CD4-positive, alpha-beta T cell (primary cell): ENCODE data around the gene FBXL14. TPM values are rescaled to one million over a fixed set of nuclear protein-coding genes. Genes with fewer than 3 reads are reported as not detected.

Experiments used
- ATAC-seq: fragments of 200-7000 bp; cut with Tn5 transposase; one replicate; pipeline ENCODE4 v1.10.0; 2022; ENCODE audit warnings: mild to moderate bottlenecking; ENCODE audit not compliant: poor library complexity
- CTCF ChIA-PET: fragments of 350-600 bp; sonication (Branson Sonifier 250); formaldehyde crosslinking; loops from one replicate; lab custom pipeline; 2021; ENCODE audit warnings: antibody characterized with exemption, inconsistent platforms; lab: Charles Lee
- POLR2A ChIA-PET: fragments of 350-600 bp; sonication (Branson Sonifier 250); formaldehyde crosslinking; loops from one replicate; lab custom pipeline; 2021; ENCODE audit warnings: antibody characterized with exemption, inconsistent platforms; lab: Charles Lee
- DNase-seq, 14 experiments: peaks; one replicate each; pipeline ENCODE4 v3.0.0-alpha.2; 2013 to 2020; ENCODE audit warnings: mixed read lengths in 2 of 14
- H3K27ac ChIP-seq, 2 donors: one replicate each; pipeline versions ENCODE4 v1.5.1 to v1.7.0; 2013; ENCODE audit warnings: low read length in 2 of 2, low read depth in 1 of 2, mild to moderate bottlenecking in 1 of 2
- H3K27me3 ChIP-seq, 2 experiments: 1 replicate in 1 of 2; 2 replicates in 1 of 2; pipeline versions ENCODE4 v1.6.1 to v1.7.0; 2013; ENCODE audit warnings: low read length in 2 of 2, control low read depth in 1 of 2, mild to moderate bottlenecking in 1 of 2, moderate library complexity in 1 of 2; ENCODE audit not compliant: insufficient read depth in 2 of 2, control insufficient read depth in 1 of 2
- H3K36me3 ChIP-seq: one replicate; pipeline ENCODE4 v1.6.1; 2013; ENCODE audit warnings: low read length, control low read depth; ENCODE audit not compliant: insufficient read depth
- H3K4me1 ChIP-seq: one replicate; pipeline ENCODE4 v1.6.1; 2013; ENCODE audit warnings: low read length, control low read depth; ENCODE audit not compliant: insufficient read depth
- H3K4me3 ChIP-seq: one replicate; pipeline ENCODE4 v1.5.1; 2013; ENCODE audit warnings: mild to moderate bottlenecking, low read length, moderate library complexity
- H3K9me3 ChIP-seq, 2 experiments: 1 replicate in 1 of 2; 2 replicates in 1 of 2; pipeline versions ENCODE4 v1.6.1 to v1.7.0; 2013; ENCODE audit warnings: low read length in 2 of 2, mild to moderate bottlenecking in 2 of 2, control low read depth in 1 of 2, moderate library complexity in 1 of 2; ENCODE audit not compliant: control insufficient read depth in 1 of 2, insufficient read depth in 1 of 2
- H3K27ac Mint-ChIP-seq: one replicate; pipeline ENCODE4 v1.8.0; 2020; ENCODE audit warnings: mixed read lengths
- H3K27me3 Mint-ChIP-seq: one replicate; pipeline ENCODE4 v1.8.0; 2021; ENCODE audit warnings: mixed read lengths
- H3K36me3 Mint-ChIP-seq: one replicate; pipeline ENCODE4 v1.8.0; 2021; ENCODE audit warnings: low read depth, mixed read lengths
- H3K4me1 Mint-ChIP-seq: one replicate; pipeline ENCODE4 v1.8.0; 2021; ENCODE audit warnings: low read depth, mixed read lengths
- H3K4me3 Mint-ChIP-seq: one replicate; pipeline ENCODE4 v1.8.0; 2020; ENCODE audit warnings: mild to moderate bottlenecking, mixed read lengths
- H3K9me3 Mint-ChIP-seq: one replicate; pipeline ENCODE4 v1.8.0; 2020; ENCODE audit warnings: mixed read lengths
- CTCF ChIP-seq: fragments of 200-600 bp; IDR thresholded peaks from one replicate; pipeline ENCODE4 v1.8.0; 2022; ENCODE audit warnings: antibody characterized with exemption, mild to moderate bottlenecking
- intact Hi-C, 2 experiments: fragments of 100-400 bp; cut with DNase I in 1 of 2; cut with micrococcal nuclease in 1 of 2; formaldehyde crosslinking; loops; one replicate each; pipeline versions ENCODE4 v1.15.1 to v1.9.0; 2023 to 2025; cut with DNase I, micrococcal nuclease
- total RNA-seq, 174 experiments: library from RNA in 2 of 174; stranded (reverse) in 2 of 174; gene quantifications; one replicate each; pipeline ENCODE4 v1.2.3 and lab custom pipeline; 2021 to 2026

Gene FBXL14
- total RNA-seq, 2 experiments from 2014 or later = 32.3 to 33.6 TPM

- ChIA-PET POLR2A (no interaction called here), CTCF (no interaction called here)
- no peaks in the 10 kb centered on the region for H3K36me3 ChIP-seq
- no peaks in the 10 kb centered on the region for H3K9me3 ChIP-seq
- no peaks in the 10 kb centered on the region for H3K9me3 Mint-ChIP-seq
- H3K36me3 Mint-ChIP-seq = no peaks in the 10 kb centered on the region
- no peaks in the 10 kb centered on the region for H3K4me1 Mint-ChIP-seq
- no peaks in the 10 kb centered on the region for H3K4me1 ChIP-seq
- no peak overlapping the region for H3K4me3 Mint-ChIP-seq
- H3K4me3 ChIP-seq = no peak overlapping the region
- intact Hi-C loops = no loop called here
- H3K27me3 Mint-ChIP-seq = peaks cover 6% of the 10 kb centered on the region
- no peak for ATAC-seq
- H3K27me3 ChIP-seq = no peaks in the 10 kb centered on the region
- TF ChIP-seq CTCF = no peak
- H3K27ac Mint-ChIP-seq = no peak overlapping the region
- H3K27ac ChIP-seq = no peak overlapping the region
- DNase-seq = no peak
Observed at GRCh38 chr12:1618489-1618888, 24.1 kb upstream of the FBXL14 start.

- Histone ChIP-seq H3K9me3 (no peaks in the 10 kb centered on the region), H3K4me3 (no peak overlapping the region), H3K27ac (no peak overlapping the region), H3K4me1 (no peaks in the 10 kb centered on the region), H3K36me3 (no peaks in the 10 kb centered on the region), H3K27me3 (no peaks in the 10 kb centered on the region)
- H3K4me1 Mint-ChIP-seq = no peaks in the 10 kb centered on the region
- H3K4me3 Mint-ChIP-seq = no peak overlapping the region
- no peak for ATAC-seq
- DNase-seq = no peak
- TF ChIP-seq CTCF = no peak
- H3K27me3 Mint-ChIP-seq = peaks cover 5% of the 10 kb centered on the region
- intact Hi-C loops = no loop called here
- H3K9me3 Mint-ChIP-seq = no peaks in the 10 kb centered on the region
- no peak overlapping the region for H3K27ac Mint-ChIP-seq
- CTCF ChIA-PET = no interaction called here
- POLR2A ChIA-PET = no interaction called here
- H3K36me3 Mint-ChIP-seq = no peaks in the 10 kb centered on the region
Observed at GRCh38 chr12:1616233-1617066, 22.1 kb upstream of the FBXL14 start.

DNA sequence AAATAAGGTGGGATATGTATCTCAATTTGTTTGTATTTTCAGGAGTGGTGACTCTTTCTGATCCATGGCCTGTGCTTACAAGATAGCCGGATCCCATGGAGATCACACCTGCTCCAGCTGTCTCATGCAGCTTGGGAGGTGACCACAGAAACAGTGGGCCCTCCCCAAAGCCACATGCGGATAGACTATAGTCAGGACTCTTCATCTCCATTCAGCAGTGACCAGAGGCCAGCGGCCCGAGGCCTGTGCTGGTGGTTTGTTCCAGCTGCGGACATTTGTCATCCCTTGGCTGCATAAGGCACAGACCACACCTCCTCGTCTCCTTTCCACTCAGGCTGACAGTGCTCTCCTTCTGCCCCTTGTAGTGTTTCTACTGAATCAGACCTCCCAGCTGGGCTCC is 20.0 kb upstream of the FBXL14 start:
- no peaks in the 10 kb centered on the region for H3K27me3 ChIP-seq
- Mint-ChIP-seq H3K4me1 (no peaks in the 10 kb centered on the region), H3K27ac (no peak overlapping the region), H3K36me3 (no peaks in the 10 kb centered on the region), H3K9me3 (no peaks in the 10 kb centered on the region), H3K27me3 (no peaks in the 10 kb centered on the region), H3K4me3 (no peak overlapping the region)
- DNase-seq (no peak), ATAC-seq (no peak)
- TF ChIP-seq CTCF = no peak
- H3K4me1 ChIP-seq = no peaks in the 10 kb centered on the region
- intact Hi-C loops = no loop called here
- H3K36me3 ChIP-seq = no peaks in the 10 kb centered on the region
- CTCF ChIA-PET = no interaction called here
- no peak overlapping the region for H3K4me3 ChIP-seq
- no peak overlapping the region for H3K27ac ChIP-seq
- no peaks in the 10 kb centered on the region for H3K9me3 ChIP-seq
- POLR2A ChIA-PET = no interaction called here
